GM12892 (cell line): Measurements from ENCODE around the gene B4GALNT1.

Experiments used
- DNase-seq: peaks from one replicate; pipeline ENCODE4 v3.0.0; 2011; ENCODE audit not compliant: insufficient read length
- FAIRE-seq: peaks from 2 replicates; lab custom pipeline; 2011; peaks lifted over from hg19 to GRCh38; lab: Jason Lieb, UNC
- POLR2A ChIP-seq: IDR thresholded peaks from 2 replicates; pipeline ENCODE4 v1.6.1; 2011; ENCODE audit warnings: low read depth, low read length, control low read depth
- POLR2AphosphoS5 ChIP-seq: IDR thresholded peaks from 2 replicates; pipeline ENCODE4 v1.6.1; 2011; ENCODE audit warnings: low read depth, low read length, control low read depth
- TAF1 ChIP-seq: IDR thresholded peaks from 2 replicates; pipeline ENCODE4 v1.6.1; 2011; ENCODE audit warnings: low read depth, mild to moderate bottlenecking, control low read depth, low read length, borderline replicate concordance

Gene B4GALNT1

DNA sequence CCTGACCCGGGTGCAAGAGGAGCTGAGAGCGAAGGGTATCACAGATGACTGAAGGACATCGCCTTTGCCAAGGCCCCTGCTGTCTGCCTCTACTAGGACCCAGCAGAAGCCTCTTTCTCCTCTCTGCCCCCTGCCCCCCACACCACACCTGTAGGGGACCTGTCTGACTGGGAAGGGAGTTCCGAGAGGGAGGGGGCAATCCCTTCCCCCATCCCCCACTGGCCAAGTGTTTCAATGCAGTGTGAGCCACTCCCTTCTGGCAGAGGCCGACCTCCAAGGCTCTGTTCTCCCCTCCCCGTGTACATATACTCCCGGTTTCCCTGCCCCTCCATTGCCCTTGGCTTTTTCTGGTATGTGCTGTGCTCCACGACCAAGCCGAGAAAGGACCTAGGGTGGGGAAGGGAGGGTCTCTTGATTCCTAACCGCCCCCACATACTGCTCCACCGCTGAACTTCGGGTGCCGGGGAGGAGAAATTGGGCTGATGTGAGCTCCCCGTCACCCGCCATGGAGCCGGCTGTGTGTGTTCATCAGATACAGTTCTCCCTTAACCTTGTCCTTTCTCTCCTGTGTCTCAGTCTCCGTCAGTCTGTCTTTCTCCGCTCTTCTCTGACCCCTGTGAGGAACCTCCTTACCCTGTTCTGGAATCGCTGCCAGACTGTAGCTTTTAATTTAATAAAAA lies 23.8 kb downstream of the B4GALNT1 start:
- no peak for TF ChIP-seq POLR2AphosphoS5
- DNase-seq = no peak
- FAIRE-seq = no peak

DNA sequence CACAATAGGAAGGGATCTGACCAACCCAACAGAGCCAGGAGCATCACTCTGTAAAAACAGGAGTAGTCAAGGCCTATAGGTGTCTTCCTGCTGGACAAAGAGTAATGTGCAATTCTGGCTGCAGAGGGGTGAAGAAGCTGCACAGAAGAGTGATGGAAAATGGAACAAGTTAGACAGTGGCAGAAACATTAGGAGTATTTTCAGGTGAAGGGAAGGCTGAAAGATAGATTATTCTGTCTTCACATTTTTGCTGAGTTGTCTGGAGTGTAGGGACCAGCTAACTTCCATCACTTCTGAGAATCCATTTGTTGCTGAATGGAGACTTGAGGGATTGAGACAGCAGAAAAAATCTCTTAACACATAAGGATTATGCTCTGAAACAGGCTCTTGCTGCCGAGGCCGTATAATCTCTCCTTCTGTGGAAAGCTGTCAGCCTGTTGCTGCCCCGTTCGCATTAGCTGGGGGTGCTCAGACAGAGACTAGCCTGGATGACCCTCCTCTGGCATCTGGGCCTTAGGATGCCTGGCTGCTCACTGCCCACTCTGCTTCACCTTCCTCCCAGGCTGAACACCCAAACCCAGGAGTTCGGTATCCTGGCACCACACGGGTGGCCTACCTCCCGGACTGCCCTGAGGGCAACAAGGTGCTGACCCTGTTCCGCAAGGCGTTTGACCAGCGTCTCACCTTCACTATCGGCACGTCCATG lies 24.9 kb downstream of the B4GALNT1 start:
- FAIRE-seq = no peak
- no peak for DNase-seq
- TF ChIP-seq POLR2A (no peak), POLR2AphosphoS5 (no peak), TAF1 (no peak)

DNA sequence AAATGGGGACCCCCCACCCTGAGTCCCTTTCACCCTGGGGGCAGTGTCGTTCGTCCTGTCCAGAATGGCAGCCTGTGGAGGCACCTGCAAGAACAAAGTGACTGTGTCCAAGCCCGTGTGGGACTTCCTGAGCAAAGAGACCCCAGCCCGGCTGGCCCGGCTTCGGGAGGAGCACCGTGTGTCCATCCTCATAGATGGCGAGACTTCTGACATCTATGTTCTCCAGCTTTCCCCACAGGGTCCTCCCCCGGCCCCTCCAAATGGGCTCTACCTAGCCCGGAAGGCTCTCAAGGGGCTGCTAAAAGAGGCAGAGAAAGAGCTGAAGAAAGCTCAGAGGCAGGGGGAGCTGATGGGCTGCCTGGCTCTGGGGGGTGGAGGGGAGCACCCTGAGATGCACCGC lies 26.2 kb downstream of the B4GALNT1 start:
- TF ChIP-seq POLR2AphosphoS5 (no peak), TAF1 (no peak), POLR2A (no peak)
- DNase-seq = no peak
- FAIRE-seq = no peak

DNA sequence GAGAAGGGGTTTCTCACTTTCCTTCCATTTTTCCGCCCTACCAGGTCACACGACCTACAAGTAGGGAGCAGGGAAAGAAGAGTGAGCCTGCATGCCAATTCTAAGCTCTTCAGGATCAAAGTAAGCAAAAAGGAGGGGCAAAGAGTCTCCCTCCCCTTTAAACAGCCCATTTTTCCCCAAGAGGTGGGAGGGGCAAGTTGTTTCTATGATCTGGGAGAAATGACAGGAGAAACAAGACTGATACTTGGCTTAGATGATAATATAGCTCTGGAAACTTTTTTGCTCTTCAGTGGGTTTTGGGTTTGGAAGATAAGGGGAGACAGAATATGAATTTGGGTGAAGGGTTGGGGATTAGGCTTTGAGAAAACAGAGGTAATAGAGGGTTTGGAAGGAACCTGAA lies 26.6 kb downstream of the B4GALNT1 start:
- TF ChIP-seq POLR2A = no peak
- TF ChIP-seq TAF1 = no peak
- TF ChIP-seq POLR2AphosphoS5 = no peak
- FAIRE-seq = no peak
- DNase-seq = no peak

DNA sequence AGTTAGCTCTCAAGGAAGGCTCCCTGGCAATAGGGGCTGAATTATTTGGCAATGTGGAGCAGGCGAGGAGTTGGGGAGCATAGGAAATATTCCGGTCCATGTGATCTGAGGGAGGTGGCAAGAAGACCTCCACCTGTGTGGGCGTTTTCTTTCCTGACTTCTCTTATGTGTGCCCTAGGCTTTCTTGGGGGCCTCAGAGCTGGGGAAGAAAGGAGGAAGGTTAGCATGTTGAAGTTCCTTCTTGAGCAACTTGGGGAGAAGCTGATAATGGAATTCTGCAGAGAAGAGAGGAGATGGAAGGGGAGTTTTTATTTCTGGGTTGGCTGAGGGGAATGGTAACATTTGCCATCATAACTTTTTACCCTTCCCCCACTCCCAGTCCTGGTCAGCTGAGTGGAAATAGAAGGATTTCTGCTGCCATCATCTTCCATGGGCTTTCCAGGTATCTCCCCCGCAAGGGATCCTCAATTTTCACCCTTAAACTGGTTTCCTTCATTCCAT lies 27.1 kb downstream of the B4GALNT1 start:
- FAIRE-seq = no peak
- DNase-seq = no peak
- TF ChIP-seq TAF1 = no peak
- TF ChIP-seq POLR2A = no peak
- TF ChIP-seq POLR2AphosphoS5 = no peak

DNA sequence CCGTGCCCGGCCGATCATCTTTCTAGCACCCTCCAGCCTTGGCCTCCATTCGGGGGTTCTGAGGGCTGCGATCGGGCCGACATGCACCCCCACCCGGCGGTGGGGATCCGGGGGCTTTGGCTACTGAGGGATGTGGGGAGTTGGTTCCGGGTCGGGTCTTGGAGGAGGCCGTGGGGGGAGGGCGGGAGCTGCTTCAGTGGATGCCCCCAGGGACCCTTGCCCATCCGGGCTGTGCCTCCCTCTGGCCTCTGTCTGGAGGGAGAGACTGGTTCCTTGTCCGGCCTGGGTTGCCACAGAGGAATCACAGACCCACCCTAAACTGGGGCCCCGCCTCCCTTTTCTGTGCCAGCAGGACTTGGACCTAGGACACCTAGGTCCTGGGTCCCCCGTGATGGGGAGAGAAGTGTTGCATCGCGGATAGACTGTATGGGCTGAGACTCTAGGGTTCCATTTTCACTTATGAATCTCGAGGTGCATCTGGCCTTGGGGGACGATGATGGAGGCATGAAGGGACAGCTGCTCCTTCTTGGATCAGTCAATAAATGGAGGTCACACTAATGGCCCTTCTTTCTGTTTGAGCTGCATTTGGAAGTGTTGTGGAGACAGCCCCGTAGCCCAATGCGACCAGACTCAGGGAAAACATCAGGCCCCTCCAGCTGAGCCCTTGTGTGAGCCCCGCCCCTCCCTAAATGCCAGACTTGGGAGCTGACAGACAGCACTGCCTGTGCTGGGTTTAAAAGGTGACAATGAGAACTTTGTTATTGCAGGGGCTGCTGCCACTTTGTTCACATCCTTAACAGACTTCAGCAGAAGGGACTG lies 27.8 kb downstream of the B4GALNT1 start:
- DNase-seq = no peak
- no peak for FAIRE-seq
- TF ChIP-seq POLR2A (no peak; the same call in 1 of the 2 replicates), TAF1 (no peak), POLR2AphosphoS5 (no peak)

DNA sequence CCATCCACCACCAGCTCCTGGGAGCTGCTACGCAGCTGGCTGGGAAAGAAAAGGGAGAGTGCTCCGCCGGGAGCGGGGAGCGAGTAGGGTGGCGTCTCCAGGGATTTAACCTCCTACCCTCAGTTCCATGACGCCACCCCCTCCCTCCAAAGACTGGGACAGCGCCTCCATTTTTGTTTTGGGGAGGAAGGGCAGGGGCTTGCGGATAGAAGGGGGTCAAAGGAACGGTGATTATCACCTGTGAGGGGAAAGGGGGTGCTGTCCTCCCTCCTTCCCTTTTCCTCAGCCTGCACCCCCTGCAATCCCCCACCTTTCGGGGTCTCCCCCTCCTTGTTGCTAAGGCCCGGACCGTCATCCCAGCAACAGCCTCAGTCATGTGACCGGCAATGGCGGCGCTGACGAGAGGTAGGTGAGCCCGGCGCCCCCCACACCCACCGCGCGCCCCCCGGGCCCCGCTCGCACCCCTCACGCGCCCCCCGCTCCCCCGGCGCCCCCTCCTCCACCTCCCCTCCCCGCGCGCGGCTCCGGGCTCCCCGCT lies 28.5 kb downstream of the B4GALNT1 start, which contains the start of gene DTX3:
Gene DTX3, plus strand, starts transcription at position 371 of the 538 bp plus-strand sequence. CDS start 1,694 bp downstream, outside the sequence.
- peak; percentile 80 for FAIRE-seq
- TF ChIP-seq TAF1 = peak; percentile 14; the same call in 1 of the 2 replicates
- TF ChIP-seq POLR2AphosphoS5 = no peak
- DNase-seq = peak; percentile 60

DNA sequence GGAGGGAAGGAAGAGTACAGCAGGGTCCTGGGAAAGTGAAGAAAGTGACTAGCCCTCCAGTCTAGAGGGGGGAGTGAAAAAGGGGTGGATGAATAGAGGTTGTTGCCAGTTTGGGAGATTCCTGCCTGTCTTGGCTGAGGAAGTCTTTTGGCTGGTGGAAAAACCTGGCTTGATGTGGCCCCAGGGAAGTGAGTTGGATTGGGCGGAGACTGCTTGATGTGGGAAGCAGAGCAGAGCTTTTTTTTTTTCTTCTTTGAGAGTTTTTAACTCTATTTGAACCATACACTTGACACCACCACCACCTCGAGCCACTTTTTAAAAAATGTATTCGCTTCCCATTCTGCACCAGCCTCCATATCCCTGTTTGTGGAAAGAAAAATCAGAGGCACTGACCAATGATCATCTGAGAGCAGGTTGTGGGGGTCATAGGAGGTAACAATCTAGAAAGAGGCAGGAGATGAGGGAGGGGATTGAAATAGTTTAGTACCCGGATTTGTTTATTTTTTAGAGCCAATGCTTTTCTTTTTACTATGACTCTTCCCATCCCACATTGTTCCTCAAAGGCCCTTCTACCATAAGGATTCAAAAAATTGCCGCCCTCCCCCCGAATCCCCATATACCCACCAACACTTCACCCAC lies 29.1 kb downstream of the B4GALNT1 start:
- FAIRE-seq = no peak
- no peak for DNase-seq
- TF ChIP-seq TAF1 (no peak), POLR2A (no peak), POLR2AphosphoS5 (no peak)

DNA sequence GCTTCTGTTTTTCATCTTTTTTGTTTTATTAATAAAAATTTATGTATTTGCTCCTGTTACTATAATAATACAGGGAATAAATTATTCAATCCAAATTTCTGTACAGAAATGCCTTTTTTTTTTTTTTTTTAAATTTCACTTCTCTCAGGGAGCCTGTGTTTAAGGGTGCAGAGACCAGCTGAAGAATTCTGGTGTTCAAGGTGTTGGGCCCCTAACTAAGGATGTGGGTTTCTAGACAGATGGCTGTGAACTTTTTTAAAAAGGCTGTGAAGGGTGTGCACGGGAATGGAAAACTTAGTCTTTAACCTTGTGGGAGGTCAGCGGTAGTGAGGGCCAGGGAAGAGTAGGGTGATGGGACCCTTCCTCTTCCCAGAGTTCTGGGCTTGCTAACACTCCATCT lies 29.7 kb downstream of the B4GALNT1 start:
- no peak for FAIRE-seq
- no peak for DNase-seq
- TF ChIP-seq TAF1 (no peak), POLR2AphosphoS5 (no peak), POLR2A (no peak)

DNA sequence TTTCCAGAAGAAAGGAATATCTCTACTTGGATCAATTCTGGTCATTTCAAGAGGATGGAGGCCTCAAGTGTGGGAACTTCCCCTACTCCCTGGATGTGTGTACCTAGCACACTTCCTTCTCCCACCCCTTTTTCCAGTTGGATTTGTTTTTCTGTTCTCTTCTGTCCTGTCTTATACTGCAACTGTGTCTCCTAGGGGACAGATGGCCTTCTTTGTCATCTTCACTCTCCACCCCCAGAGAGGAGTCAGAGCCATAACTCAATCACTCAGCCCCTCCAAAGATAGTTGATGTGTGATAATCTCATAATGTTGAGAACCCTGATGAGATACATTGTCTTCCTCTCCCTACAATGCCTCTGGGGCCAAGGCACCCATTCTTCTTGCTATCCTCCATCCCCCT lies 30.5 kb downstream of the B4GALNT1 start:
- DNase-seq (no peak), FAIRE-seq (no peak)
- TF ChIP-seq POLR2A (no peak), TAF1 (no peak), POLR2AphosphoS5 (no peak)

DNA sequence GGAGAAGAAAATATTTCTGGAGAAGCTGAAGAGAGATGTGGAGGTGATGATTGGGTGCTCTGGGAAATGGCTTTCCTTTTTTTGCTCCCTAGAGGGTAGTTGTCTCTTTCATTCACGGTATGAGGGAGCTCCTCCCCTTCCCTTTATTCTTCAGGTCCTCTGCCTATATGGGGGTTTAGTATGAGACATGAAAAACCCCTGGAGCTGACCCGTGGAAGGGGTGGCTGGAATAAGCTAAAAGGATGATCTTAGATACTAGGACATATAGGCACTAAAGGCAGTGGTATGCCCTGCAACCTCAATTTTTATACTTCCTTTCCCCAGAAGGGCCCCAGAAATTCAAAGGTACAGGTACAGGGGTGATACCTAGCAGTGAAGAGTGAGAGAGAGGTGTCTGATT lies 32.6 kb downstream of the B4GALNT1 start:
- no peak for DNase-seq
- no peak for TF ChIP-seq POLR2A
- no peak for FAIRE-seq

DNA sequence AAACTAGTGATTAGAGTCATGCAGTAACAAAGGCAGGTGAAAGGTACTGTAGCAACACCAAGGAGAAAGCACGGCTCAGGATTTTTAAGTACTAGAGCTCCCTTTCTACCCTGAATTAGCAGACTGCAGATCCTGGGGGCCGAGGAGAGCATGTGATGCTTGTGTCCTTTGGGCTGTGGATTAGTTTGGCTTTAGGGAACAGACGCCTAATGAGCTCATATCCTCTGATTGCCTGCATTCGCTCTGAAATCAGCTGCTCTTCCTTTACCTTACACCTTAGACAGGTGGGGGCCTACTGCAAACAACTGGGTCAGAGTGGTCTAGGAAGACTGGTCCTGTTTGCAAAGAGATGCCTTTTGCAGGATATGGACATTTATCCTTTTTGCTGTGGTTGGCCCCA lies 39.8 kb downstream of the B4GALNT1 start:
- no peak for TF ChIP-seq POLR2AphosphoS5
- TF ChIP-seq TAF1 = no peak
- TF ChIP-seq POLR2A = no peak
- FAIRE-seq = no peak
- no peak for DNase-seq
